WTC11 (cell line): Measurements from ENCODE around the gene ADARB2. TPM values are rescaled to one million over a fixed set of nuclear protein-coding genes. Genes with fewer than 3 reads are reported as not detected.

Experiments
- ATAC-seq: fragments of 200-7000 bp; cut with Tn5 transposase; 2 replicates; pipeline ENCODE4 v1.10.0; 2021; ENCODE audit warnings: mild to moderate bottlenecking, moderate library complexity
- CTCF ChIA-PET: fragments of 300-600 bp; sonication (Branson Sonifier 250); formaldehyde crosslinking; loops from one replicate; lab custom pipeline; 2021; ENCODE audit warnings: antibody characterized with exemption; lab: Charles Lee
- POLR2A ChIA-PET: fragments of 350-600 bp; sonication (Branson Sonifier 250); formaldehyde crosslinking; loops from one replicate; lab custom pipeline; 2021; ENCODE audit warnings: antibody characterized with exemption; lab: Charles Lee
- DNase-seq: peaks from one replicate; pipeline ENCODE4 v3.0.0; 2021; ENCODE audit warnings: low spot score
- H3K27ac Mint-ChIP-seq: 2 replicates; pipeline ENCODE4 v1.8.0; 2021; ENCODE audit warnings: mixed read lengths
- H3K27me3 Mint-ChIP-seq: 2 replicates; pipeline ENCODE4 v1.8.0; 2021; ENCODE audit warnings: low read depth, mild to moderate bottlenecking, moderate library complexity, mixed read lengths
- H3K36me3 Mint-ChIP-seq: 2 replicates; pipeline ENCODE4 v1.8.0; 2021; ENCODE audit warnings: mixed read lengths
- H3K4me1 Mint-ChIP-seq: 2 replicates; pipeline ENCODE4 v1.8.0; 2022; ENCODE audit warnings: mixed read lengths
- H3K4me3 Mint-ChIP-seq: 2 replicates; pipeline ENCODE4 v1.8.0; 2021; ENCODE audit warnings: mild to moderate bottlenecking, moderate library complexity, mixed read lengths
- H3K9me3 Mint-ChIP-seq: 2 replicates; pipeline ENCODE4 v1.8.0; 2021; ENCODE audit warnings: mixed read lengths
- AFF4 ChIP-seq: sonication (generic); formaldehyde crosslinking; IDR thresholded peaks from 2 replicates; pipeline ENCODE4 v1.8.1; 2023; ENCODE audit warnings: mild to moderate bottlenecking, missing genetic modification reagents, borderline replicate concordance
- ARID4B ChIP-seq: sonication (generic); formaldehyde crosslinking; IDR thresholded peaks from 2 replicates; pipeline ENCODE4 v1.8.0; 2023; ENCODE audit warnings: missing genetic modification reagents, mild to moderate bottlenecking, borderline replicate concordance
- ATF2 ChIP-seq: sonication (generic); formaldehyde crosslinking; IDR thresholded peaks from 2 replicates; pipeline ENCODE4 v1.8.1; 2022; ENCODE audit warnings: low read depth, missing genetic modification reagents, borderline replicate concordance
- MLX ChIP-seq: sonication (generic); formaldehyde crosslinking; IDR thresholded peaks from 2 replicates; pipeline ENCODE4 v1.8.1; 2023; ENCODE audit warnings: mild to moderate bottlenecking, missing genetic modification reagents, moderate library complexity
- MYBL2 ChIP-seq: sonication (generic); formaldehyde crosslinking; IDR thresholded peaks from 2 replicates; pipeline ENCODE4 v1.8.1; 2023; ENCODE audit warnings: mild to moderate bottlenecking, moderate library complexity, missing genetic modification reagents
- NFE2L1 ChIP-seq: sonication (generic); formaldehyde crosslinking; IDR thresholded peaks from 2 replicates; pipeline ENCODE4 v1.8.1; 2023; ENCODE audit warnings: missing genetic modification reagents
- NFYB ChIP-seq: sonication (generic); formaldehyde crosslinking; conservative IDR thresholded peaks from 2 replicates; pipeline ENCODE4 v1.8.0; 2022; ENCODE audit warnings: low read depth, missing genetic modification reagents
- SMAD4 ChIP-seq: sonication (generic); formaldehyde crosslinking; IDR thresholded peaks from 2 replicates; pipeline ENCODE4 v1.8.0; 2022; ENCODE audit warnings: mild to moderate bottlenecking, missing genetic modification reagents
- TEAD4 ChIP-seq: sonication (generic); formaldehyde crosslinking; IDR thresholded peaks from 2 replicates; pipeline ENCODE4 v1.8.0; 2022; ENCODE audit warnings: mild to moderate bottlenecking, missing genetic modification reagents
- ZSCAN18 ChIP-seq: fragments of 250-450 bp; sonication (Bioruptor Pico); IDR thresholded peaks from 2 replicates; pipeline ENCODE4 v2.1.2; 2022; ENCODE audit warnings: mild to moderate bottlenecking, moderate library complexity
- total RNA-seq: library from RNA; stranded (reverse); gene quantifications from 3 replicates; pipeline ENCODE4 v1.2.3, GENCODE V29; 2021

ADARB2 gene
- total RNA-seq, 1 experiment from 2014 or later: 3.7 TPM

GRCh38 chr10:1535301-1535965, 201.9 kb downstream of the ADARB2 start:
- H3K4me1 Mint-ChIP-seq: no peaks in the 10 kb centered on the region
- H3K9me3 Mint-ChIP-seq: no peaks in the 10 kb centered on the region
- ChIA-PET CTCF (no interaction called here), POLR2A (no interaction called here)
- DNase-seq (no peak), ATAC-seq (no peak)
- H3K27me3 Mint-ChIP-seq: no peaks in the 10 kb centered on the region
- TF ChIP-seq ATF2: no peak
- TF ChIP-seq MYBL2 (CRISPR knock-in tag): no peak
- TF ChIP-seq NFYB (CRISPR knock-in tag): no peak
- TF ChIP-seq NFE2L1: no peak
- TF ChIP-seq MLX (CRISPR knock-in tag): no peak
- TF ChIP-seq AFF4: no peak
- H3K36me3 Mint-ChIP-seq: no peaks in the 10 kb centered on the region
- H3K27ac Mint-ChIP-seq: no peak overlapping the region
- H3K4me3 Mint-ChIP-seq: no peak overlapping the region

GRCh38 chr10:1534820-1535219, 202.5 kb downstream of the ADARB2 start:
- no peaks in the 10 kb centered on the region for H3K9me3 Mint-ChIP-seq
- no peak overlapping the region for H3K4me3 Mint-ChIP-seq
- no peak overlapping the region for H3K27ac Mint-ChIP-seq
- no peaks in the 10 kb centered on the region for H3K4me1 Mint-ChIP-seq
- TF ChIP-seq MYBL2 (CRISPR knock-in tag): no peak
- no peak for TF ChIP-seq TEAD4 (CRISPR knock-in tag)
- TF ChIP-seq ARID4B (CRISPR knock-in tag): no peak
- TF ChIP-seq SMAD4 (CRISPR knock-in tag): no peak
- no peak for TF ChIP-seq ZSCAN18 (CRISPR knock-in tag)
- TF ChIP-seq, all 79 proteins: peak for 0
- Mint-ChIP-seq H3K27me3 (no peaks in the 10 kb centered on the region), H3K36me3 (no peaks in the 10 kb centered on the region)
- ATAC-seq: no peak
- POLR2A ChIA-PET: no interaction called here
- CTCF ChIA-PET: no interaction called here
- DNase-seq: no peak
